ENCODE measurements around the gene PIK3C2A.
"Not testable (repeated sequence)": the region's sequence is repeated elsewhere in the genome, so short reads cannot be mapped to it uniquely, and the experiment has no call there.

Gene PIK3C2A

GRCh38 chr11:17244046-17244445, 36.3 kb upstream of the PIK3C2A start:
- Histone ChIP-seq H3K9me3 (no peaks in the 10 kb centered on the region), H3K27ac (no peak overlapping the region), H3K27me3 (no peaks in the 10 kb centered on the region), H3K36me3 (no peaks in the 10 kb centered on the region), H3K4me1 (ENCODE audit: control insufficient read depth in 1 of 2, insufficient read depth in 1 of 2, low read depth in 1 of 2, low read length in 1 of 2) (peaks cover 8 to 12% of the 10 kb centered on the region in 2 experiments), H3K4me3 (ENCODE audit: low read depth in 1 of 2, low read length in 1 of 2) (no peak overlapping the region)
- no peak for TF ChIP-seq CTCF (IDR thresholded peaks at IDR 0.05)

GRCh38 chr11:17242954-17243353, 35.2 kb upstream of the PIK3C2A start:
- peaks cover 8 to 12% of the 10 kb centered on the region in 2 experiments for H3K4me1 ChIP-seq (ENCODE audit: control insufficient read depth in 1 of 2, insufficient read depth in 1 of 2, low read depth in 1 of 2, low read length in 1 of 2)
- H3K27me3 ChIP-seq, H3K27ac ChIP-seq: not testable (repeated sequence)

GRCh38 chr11:17240780-17241179, 33.0 kb upstream of the PIK3C2A start:
- no peak overlapping the region for H3K27ac ChIP-seq
- H3K9me3 ChIP-seq = no peaks in the 10 kb centered on the region
- no peak overlapping the region for H3K4me3 ChIP-seq (ENCODE audit: low read depth in 1 of 2, low read length in 1 of 2)
- no peaks in the 10 kb centered on the region for H3K27me3 ChIP-seq
- peaks cover 8 to 12% of the 10 kb centered on the region in 2 experiments for H3K4me1 ChIP-seq (ENCODE audit: control insufficient read depth in 1 of 2, insufficient read depth in 1 of 2, low read depth in 1 of 2, low read length in 1 of 2)
- no peak for TF ChIP-seq CTCF (IDR thresholded peaks at IDR 0.05)
- H3K36me3 ChIP-seq = no peaks in the 10 kb centered on the region

More at GRCh38 chr11:17242954-17243353, 35.2 kb upstream of the PIK3C2A start:
- H3K9me3 ChIP-seq; H3K36me3 ChIP-seq; H3K4me3 ChIP-seq (ENCODE audit: low read depth in 1 of 2, low read length in 1 of 2): not testable (repeated sequence)

GRCh38 chr11:17239927-17240326, 32.1 kb upstream of the PIK3C2A start:
- H3K36me3 ChIP-seq; H3K27me3 ChIP-seq; H3K27ac ChIP-seq; H3K9me3 ChIP-seq; H3K4me3 ChIP-seq (ENCODE audit: low read depth in 1 of 2, low read length in 1 of 2): not testable (repeated sequence)
- H3K4me1 ChIP-seq (ENCODE audit: control insufficient read depth in 1 of 2, insufficient read depth in 1 of 2, low read depth in 1 of 2, low read length in 1 of 2) = peaks cover 7 to 12% of the 10 kb centered on the region in 2 experiments

- Histone ChIP-seq H3K27ac (no peak overlapping the region), H3K27me3 (no peaks in the 10 kb centered on the region), H3K4me3 (ENCODE audit: low read depth in 1 of 2, low read length in 1 of 2) (no peak overlapping the region), H3K4me1 (ENCODE audit: control insufficient read depth in 1 of 2, insufficient read depth in 1 of 2, low read depth in 1 of 2, low read length in 1 of 2) (no peaks in the 10 kb centered on the region), H3K36me3 (no peaks in the 10 kb centered on the region), H3K9me3 (no peaks in the 10 kb centered on the region)
- TF ChIP-seq CTCF (IDR thresholded peaks at IDR 0.05) = no peak
Measured at GRCh38 chr11:17238377-17238776, 30.6 kb upstream of the PIK3C2A start.

- TF ChIP-seq CTCF (IDR thresholded peaks at IDR 0.05) = no peak
- Histone ChIP-seq H3K9me3 (no peaks in the 10 kb centered on the region), H3K4me1 (ENCODE audit: control insufficient read depth in 1 of 2, insufficient read depth in 1 of 2, low read depth in 1 of 2, low read length in 1 of 2) (peaks cover 0 to 7% of the 10 kb centered on the region in 2 experiments), H3K27ac (no peak overlapping the region), H3K4me3 (ENCODE audit: low read depth in 1 of 2, low read length in 1 of 2) (no peak overlapping the region), H3K27me3 (no peaks in the 10 kb centered on the region), H3K36me3 (no peaks in the 10 kb centered on the region)
Measured at GRCh38 chr11:17233101-17233500, 25.3 kb upstream of the PIK3C2A start.

Measured in neutrophil (primary cell).